HG03439 (cell line): Measurements from ENCODE around the gene ARHGAP12.

ENCODE experiments used
- ATAC-seq: cut with Tn5 transposase; IDR thresholded peaks from one replicate; pipeline ENCODE4 v1.9.1; 2021; ENCODE audit warnings: mild to moderate bottlenecking, moderate library complexity; ENCODE audit not compliant: unreplicated experiment

ARHGAP12 gene

GRCh38 chr10:31883397-31883796, 45.2 kb downstream of the ARHGAP12 start:
- ATAC-seq = no peak

- ATAC-seq = no peak
These were observed 50.1 kb downstream of the ARHGAP12 start for GRCh38 chr10:31878486-31878885.

GRCh38 chr10:31876652-31877352, 51.8 kb downstream of the ARHGAP12 start:
- ATAC-seq = no peak

- no peak for ATAC-seq
These were observed 53.0 kb downstream of the ARHGAP12 start for GRCh38 chr10:31875608-31876007.

- ATAC-seq = no peak
These were observed 54.9 kb downstream of the ARHGAP12 start for GRCh38 chr10:31873724-31874123.

- no peak for ATAC-seq
These were observed 57.2 kb downstream of the ARHGAP12 start for GRCh38 chr10:31871266-31872065.

GRCh38 chr10:31867646-31868045, 61.0 kb downstream of the ARHGAP12 start:
- ATAC-seq = no peak

- no peak for ATAC-seq
These were observed 62.4 kb downstream of the ARHGAP12 start for GRCh38 chr10:31866118-31866670.

- no peak for ATAC-seq
These were observed 63.7 kb downstream of the ARHGAP12 start for GRCh38 chr10:31864834-31865518.

- no peak for ATAC-seq
These were observed 73.6 kb downstream of the ARHGAP12 start for GRCh38 chr10:31855033-31855432.

- ATAC-seq = no peak
These were observed 75.0 kb downstream of the ARHGAP12 start for GRCh38 chr10:31853629-31854028.

GRCh38 chr10:31851216-31851615, 77.4 kb downstream of the ARHGAP12 start:
- ATAC-seq = no peak

GRCh38 chr10:31847515-31847914, 81.1 kb downstream of the ARHGAP12 start:
- no peak for ATAC-seq

GRCh38 chr10:31838709-31839108, 89.9 kb downstream of the ARHGAP12 start:
- ATAC-seq = no peak

- no peak for ATAC-seq
These were observed 90.6 kb downstream of the ARHGAP12 start for GRCh38 chr10:31838065-31838464.

- peak; percentile 63 for ATAC-seq
These were observed 91.8 kb downstream of the ARHGAP12 start for GRCh38 chr10:31836569-31837406.

- ATAC-seq = no peak
These were observed 94.9 kb downstream of the ARHGAP12 start for GRCh38 chr10:31833753-31834152.

- ATAC-seq = no peak
These were observed 96.4 kb downstream of the ARHGAP12 start for GRCh38 chr10:31832261-31832660.

GRCh38 chr10:31830887-31831286, 97.7 kb downstream of the ARHGAP12 start:
- ATAC-seq = no peak

GRCh38 chr10:31829776-31830175, 98.9 kb downstream of the ARHGAP12 start:
- ATAC-seq = no peak
